Activated T-helper 9 cell treated with anti-CD3 and anti-CD28 coated beads, Interleukin-2, amount 50 U/mL, for 16 hours (primary cell): Measurements from ENCODE around the gene MYB.

ENCODE experiments used
- DNase-seq: peaks from one replicate; pipeline ENCODE4 v3.0.0-alpha.2; 2020; ENCODE audit warnings: low read depth

MYB gene

DNA sequence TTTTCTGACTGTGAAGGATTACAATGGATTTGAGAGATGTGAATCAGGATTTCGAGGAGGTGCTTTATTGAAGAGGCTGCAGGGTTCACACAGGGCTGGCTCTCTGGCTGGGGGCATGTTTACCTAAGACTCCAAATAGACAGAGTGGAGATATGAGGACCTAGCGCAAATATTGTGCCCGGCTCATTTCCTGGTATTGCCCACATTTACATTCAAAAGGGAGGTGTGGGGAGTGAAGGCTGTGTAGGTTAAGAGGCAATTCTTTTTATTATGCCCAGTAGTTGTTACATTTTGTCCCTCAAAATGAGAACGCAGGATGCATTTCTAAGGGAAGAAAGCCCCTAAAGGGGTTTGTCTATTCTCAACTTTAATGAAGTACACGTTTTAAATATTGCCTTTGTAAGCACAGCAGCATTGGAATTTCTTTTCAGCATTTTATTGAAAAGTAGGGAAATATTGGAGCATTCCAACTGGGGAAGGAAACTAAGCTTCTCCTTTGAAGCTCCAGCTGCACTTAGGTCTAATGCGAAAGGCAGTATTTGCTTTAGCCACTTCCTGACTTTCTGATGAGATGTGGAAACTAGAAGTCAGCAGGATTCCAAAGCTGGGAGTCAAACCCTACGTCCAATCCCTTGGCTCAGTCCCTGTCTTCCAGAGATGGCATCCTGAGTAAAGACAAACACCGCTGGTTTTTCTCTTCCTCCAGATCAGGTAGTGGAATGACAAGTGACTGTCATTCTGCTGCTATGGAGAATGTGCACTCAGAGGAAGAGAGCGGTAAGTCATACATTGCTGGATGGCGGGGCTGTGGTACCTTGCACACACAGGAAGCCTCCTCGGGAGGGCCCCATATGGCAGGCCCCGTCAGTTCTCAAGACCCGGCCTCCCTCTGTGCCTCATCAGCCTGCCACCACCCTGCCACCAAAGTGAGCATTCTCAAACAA lies 70.7 kb downstream of the MYB start:
- DNase-seq = no peak

DNA sequence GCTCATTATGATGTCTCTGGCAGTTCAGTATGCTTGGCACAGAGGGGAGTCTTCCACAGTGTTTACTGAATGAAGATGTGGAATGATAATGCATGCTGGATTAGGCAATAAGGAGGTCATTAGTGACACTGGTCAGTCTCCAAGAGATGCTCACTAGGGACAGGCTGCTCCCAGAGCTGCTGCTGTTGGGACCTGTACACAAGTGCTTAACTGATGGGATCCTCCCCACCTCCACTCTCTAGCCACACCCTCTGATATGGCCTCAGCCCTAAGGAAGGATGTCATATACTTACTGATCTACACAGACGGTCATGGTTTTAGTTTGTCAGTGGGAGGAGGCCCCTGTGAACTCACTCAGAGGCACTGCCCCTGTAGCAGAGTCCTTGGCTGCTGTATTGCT lies 73.4 kb downstream of the MYB start:
- no peak for DNase-seq

DNA sequence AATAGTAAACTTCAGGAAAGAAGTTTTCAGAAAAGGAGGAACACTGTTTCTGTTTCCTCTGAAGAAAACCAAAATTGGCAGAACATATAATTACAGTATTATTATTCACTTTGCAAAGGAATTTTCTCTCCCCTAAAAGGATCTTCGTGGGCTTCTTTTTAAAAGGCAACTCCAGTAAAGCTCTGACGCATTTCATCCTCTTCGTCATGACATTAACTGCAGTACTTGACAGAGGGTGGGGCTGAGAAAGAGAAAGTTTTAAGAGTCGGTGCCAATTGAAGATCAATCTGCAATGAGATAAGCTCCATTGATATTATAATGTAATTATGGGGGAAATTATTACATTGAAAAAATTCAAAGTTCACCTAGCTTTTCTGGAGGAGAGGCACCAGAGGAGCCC lies 75.8 kb downstream of the MYB start:
- no peak for DNase-seq

- DNase-seq = no peak
Measured at GRCh38 chr6:135257631-135258405, 76.7 kb downstream of the MYB start.

DNA sequence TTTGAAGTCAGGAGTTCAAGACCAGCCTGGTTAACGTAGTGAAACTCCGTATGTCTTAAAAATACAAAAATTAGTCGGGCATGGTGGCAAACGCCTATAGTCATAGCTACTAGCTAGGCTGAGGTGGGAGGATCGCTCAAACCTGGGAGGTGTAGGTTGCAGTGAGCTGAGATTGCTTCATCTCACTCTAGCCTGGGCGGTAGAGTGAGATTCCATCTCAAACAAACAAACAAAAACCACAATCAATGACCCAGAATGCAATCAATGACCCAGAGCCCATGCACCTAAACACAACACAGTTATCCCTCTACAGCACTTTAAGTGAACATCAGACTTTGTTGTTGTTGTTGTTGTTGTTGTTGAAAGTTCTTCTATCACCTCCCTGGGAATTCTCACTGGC lies 77.9 kb downstream of the MYB start:
- DNase-seq = no peak

GRCh38 chr6:135260612-135261011 lies 79.5 kb downstream of the MYB start:
- DNase-seq = no peak

DNA sequence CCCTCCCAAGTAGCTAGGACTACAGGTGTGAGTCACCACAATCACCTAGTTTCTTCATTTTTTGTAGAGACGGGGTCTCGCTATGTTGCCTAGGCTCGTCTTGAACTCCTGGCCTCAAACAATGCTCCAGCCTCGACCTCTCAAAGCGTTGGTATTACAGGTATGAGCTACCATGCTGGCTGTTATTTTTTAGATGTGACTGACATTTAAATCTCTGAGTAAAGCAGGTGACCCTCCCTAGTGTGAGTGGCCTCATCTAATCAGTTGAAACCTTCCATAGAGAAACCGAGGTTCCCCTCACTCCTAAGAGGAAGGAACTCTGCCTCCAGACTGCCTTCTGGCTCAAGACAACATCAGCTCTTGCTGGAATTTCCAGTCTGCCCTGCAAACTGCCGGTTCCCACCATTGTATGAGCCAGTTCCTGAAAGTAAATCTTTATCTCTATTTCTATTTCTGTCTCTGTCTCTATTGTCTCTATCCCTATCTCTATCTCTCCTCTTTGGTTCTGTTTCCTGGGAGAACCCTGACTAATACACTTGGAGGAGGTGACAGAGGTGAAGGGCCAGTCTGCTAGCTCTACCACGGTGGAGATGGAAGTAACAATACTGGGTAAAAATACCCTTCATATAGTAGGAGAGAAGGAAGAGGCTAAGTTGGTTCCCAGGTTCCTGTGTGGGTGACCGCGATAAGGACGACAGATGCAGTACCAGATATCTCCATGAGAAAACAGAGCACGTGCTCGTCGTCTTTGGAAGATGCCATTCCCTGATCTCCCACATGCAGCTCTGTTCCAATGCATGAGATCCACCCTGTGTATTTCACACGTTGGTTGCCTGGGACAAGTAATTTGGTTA lies 81.0 kb downstream of the MYB start:
- DNase-seq = no peak

DNA sequence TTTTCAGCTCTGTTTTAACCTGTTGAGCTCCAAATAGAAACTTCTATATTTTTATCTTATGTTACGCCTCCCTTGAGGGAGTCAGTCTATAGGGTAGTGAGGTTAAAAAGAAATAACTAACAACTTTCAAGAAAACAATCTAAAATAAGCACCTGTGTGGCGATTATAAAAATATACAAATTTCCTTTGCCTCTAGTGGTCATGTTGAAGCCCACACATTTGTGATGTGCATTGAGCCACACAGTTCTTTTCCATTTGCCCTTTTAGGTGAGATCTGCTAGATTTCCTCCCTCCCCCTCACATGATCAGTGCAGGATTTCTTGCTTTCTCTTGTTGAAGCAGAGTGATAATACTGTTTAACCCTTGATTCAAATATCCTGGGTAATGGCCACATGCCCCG lies 84.2 kb downstream of the MYB start:
- no peak for DNase-seq

GRCh38 chr6:135266675-135267074 lies 85.6 kb downstream of the MYB start:
- no peak for DNase-seq

- DNase-seq = no peak
Measured at GRCh38 chr6:135267085-135267484, 86.0 kb downstream of the MYB start.

DNA sequence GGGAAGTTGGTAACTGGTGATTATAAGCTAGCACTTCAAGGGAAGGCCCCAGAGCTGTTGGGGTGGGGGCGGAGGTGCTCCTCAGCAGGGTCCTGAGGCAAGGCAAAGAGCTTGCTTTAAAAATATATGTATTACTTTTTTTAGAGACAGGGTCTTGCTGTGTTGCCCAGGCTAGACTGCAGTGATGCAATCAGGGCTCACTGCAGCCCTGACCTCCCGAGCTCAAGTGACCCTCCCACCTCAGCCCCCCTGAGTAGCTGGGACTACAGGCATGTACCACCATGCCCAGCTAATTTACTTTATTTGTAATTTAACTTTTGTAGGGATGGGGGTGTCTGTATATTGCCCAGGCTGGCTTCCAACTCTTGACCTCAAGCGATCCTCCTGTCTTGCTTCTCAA lies 87.2 kb downstream of the MYB start:
- no peak for DNase-seq

- DNase-seq = no peak
Measured at GRCh38 chr6:135268740-135269139, 87.6 kb downstream of the MYB start.
